Coronary artery (tissue), 2 donors: ENCODE data around the gene PPP2R5D.

Experiments
- DNase-seq: peaks from one replicate; pipeline ENCODE4 v3.0.0-alpha.2; 2017; ENCODE audit warnings: low spot score
- H3K27ac ChIP-seq, 2 donors: fragments of 200-600 bp; sonication (generic); one replicate each; pipeline ENCODE4 v1.5.1; 2016 to 2019
- H3K4me3 ChIP-seq: fragments of 200-600 bp; sonication (generic); 2 replicates; pipeline ENCODE4 v1.5.1; 2016; ENCODE audit warnings: mild to moderate bottlenecking, moderate library complexity
- CTCF ChIP-seq: fragments of 200-600 bp; sonication (generic); IDR thresholded peaks from one replicate; pipeline ENCODE4 v1.5.1; 2019; ENCODE audit warnings: antibody characterized with exemption

The PPP2R5D gene

DNA sequence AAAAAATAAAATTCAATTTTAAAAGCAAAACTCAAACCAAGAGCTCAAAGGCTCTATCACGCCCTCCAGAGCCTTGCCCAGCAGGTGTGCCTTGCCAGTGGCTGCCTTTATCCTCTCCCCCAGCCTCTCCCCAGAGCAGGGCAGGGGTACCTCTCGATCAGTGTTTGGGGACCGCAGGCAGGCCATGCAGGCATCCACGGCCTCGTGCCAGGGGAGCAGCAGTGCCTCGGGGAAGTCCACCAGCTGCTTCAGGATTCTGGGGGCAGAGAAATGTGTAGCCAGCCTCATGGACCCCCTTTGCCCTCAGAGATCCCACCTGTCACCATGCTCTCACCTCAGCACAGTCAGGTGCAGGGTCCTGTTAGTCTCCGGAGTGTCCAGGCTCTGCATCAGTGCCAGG is 63.6 kb downstream of the PPP2R5D start:
- Histone ChIP-seq H3K27ac (no peak overlapping the region), H3K4me3 (no peak overlapping the region)
- no peak for TF ChIP-seq CTCF
- DNase-seq = no peak

DNA sequence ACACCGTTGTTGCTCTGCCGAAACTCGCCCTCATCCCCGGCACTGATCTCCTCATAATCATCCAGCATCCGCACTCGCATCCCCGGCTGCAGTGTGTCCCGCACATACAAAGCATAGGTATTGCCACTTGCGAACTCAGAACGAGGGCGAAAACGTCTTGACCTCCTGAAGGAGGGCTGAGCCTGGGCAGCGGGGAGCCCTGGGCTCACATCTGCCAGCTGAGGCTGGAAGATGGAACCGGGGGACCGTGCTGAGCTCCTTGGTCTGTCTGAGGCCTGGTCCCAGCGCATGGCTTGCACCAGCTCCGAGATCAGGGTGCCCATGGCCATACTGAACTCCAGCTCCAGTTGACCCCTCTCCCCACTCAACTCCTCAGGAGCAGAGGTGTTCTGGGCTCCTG is 66.6 kb downstream of the PPP2R5D start:
- TF ChIP-seq CTCF = no peak
- Histone ChIP-seq H3K27ac (no peak overlapping the region), H3K4me3 (no peak overlapping the region)
- no peak for DNase-seq

GRCh38 chr6:43052225-43052841 is 68.0 kb downstream of the PPP2R5D start:
- DNase-seq = no peak
- H3K27ac ChIP-seq = peak overlapping the region; percentile 94
- no peak overlapping the region for H3K4me3 ChIP-seq
- TF ChIP-seq CTCF = no peak

GRCh38 chr6:43052842-43053544 is 68.6 kb downstream of the PPP2R5D start:
- peak overlapping the region; percentile 80 for H3K4me3 ChIP-seq
- DNase-seq = no peak
- TF ChIP-seq CTCF = no peak

DNA sequence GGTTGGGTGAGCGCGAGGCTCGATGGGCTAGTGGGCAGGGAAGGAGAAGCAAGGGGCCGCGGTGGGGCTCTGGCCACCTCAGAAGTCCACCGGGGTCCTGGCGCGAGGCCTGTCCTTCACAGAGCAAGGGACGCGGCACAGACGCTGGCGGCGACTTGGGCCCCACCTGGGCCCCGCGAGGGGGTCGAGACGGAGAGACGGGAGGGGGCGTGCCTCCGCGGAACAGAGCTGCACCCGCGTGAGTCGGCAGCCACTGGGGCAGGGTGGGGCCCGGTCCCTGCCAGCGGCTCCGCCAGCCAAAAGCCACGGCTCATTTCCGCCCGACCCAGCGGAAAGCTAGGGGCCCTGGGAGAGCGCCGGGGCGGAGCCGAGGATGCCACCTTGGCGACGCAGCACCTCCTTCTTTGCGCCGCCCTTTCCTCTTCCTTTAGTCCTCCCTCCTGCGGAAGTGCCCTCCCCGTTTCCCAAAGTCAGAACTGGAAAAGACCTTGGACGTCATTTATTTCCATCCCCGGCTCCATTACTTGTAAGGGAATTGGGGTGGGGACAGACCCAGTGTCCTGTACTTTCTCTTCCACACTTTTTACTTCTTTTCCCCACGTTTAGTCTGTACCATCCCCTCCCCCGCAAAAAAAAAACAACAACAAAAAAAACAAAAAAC is 69.3 kb downstream of the PPP2R5D start, which contains the start of gene CUL7:
Gene CUL7, minus strand, starts transcription at position 307 of the 661 bp plus-strand sequence. CDS start 1,063 bp downstream, outside the sequence.
- TF ChIP-seq CTCF = no peak
- DNase-seq = peak; percentile 95
- H3K27ac ChIP-seq = peak within 1 kb of the TSS; percentile 94
- peak within 1 kb of the TSS; percentile 80 for H3K4me3 ChIP-seq

More at GRCh38 chr6:43052842-43053544, 68.6 kb downstream of the PPP2R5D start:
- H3K27ac ChIP-seq = peak overlapping the region; percentile 94

- TF ChIP-seq CTCF = no peak
- Histone ChIP-seq H3K27ac (peak overlapping the region; percentile 94), H3K4me3 (peak overlapping the region; percentile 80)
- DNase-seq = no peak
Measured at GRCh38 chr6:43054206-43054943, 70.0 kb downstream of the PPP2R5D start.
